ENCODE results near the gene OTX1.

OTX1 gene

DNA sequence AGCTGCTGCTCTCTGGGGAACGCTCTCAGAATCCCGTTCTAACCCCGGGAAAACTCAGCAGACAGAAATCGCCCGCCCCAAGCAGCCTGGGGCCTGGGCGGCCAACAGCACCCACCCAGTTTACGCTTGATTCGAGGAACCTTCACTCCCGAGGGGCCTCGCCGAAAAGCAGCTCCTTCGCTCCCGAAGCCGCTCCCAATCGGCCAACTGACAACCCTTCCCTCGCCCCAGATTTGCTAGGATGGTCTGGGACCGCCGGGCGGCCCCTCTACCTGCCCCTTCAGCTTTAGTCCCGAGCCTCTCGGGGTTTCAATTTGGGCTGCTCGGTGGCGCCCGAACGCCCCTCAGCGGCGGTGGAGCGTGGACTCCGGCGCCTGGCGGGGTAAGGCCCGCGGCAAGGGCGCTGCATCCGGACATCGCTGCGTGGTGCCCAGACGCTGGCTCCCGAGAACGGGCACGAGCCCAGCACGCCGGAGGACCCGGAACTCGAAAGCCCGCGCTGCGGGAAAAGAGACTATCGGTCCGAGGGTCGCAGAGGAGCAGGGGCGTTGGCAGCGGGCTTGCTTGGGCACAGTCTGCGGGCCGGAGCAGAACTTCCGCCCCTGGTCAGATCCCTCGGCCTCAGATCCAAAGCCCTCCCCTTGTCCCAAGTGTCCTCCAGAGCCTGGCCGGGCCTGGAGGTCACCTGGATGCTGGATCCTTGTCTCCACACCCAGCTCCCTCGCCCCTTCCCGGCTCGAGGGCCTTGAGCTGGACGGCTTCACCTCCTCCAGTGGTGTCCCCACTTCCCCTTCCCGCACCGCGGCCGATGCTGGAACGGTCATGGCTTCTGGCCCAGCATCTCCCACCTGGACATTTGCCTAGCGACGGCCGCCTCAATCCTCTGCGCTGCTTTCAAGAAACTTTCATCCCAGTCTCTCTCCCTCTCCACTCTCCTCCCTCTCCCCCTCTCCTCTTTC lies 3.0 kb upstream of the OTX1 start:
- DNase-seq, result no peak

DNA sequence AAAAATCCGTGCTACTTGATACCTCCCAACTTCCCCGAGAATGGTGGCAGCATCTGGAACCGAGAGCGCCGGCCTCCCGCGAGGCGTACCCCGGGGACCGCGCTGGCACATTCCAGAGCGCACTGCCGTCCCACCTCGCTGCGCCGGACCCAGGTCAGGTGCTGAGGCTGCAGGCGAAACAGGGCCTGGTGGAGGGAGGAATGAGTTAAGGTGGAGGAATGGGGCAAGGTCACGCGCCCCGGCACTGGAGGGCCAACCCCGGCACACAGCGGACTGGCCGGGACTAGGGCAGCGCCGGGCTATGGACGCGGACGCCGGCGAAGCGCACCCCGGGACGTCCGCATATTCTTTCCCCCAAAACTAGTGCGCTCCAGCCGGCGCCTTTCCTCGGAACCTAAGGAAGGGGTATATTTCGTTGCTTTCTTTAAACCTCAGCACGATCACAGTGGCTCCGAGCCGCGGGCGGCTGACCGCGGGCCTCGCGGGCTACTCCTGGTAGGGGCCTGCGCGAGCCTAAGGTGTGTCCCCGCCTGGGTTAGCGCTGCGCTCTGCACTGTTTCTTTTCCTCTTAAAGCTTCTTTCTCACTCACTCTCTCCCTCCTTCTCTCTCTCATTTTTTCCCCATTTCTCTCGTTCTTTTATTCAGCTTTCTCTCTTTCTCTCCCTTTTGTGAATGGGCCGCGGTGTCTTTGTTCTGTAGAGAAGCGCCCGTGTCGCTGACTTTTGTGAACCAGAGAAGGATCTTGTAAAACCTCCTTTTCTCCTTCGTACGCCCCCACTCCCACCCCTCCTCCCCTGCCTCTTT lies 2.1 kb upstream of the OTX1 start:
- DNase-seq, result no peak

DNA sequence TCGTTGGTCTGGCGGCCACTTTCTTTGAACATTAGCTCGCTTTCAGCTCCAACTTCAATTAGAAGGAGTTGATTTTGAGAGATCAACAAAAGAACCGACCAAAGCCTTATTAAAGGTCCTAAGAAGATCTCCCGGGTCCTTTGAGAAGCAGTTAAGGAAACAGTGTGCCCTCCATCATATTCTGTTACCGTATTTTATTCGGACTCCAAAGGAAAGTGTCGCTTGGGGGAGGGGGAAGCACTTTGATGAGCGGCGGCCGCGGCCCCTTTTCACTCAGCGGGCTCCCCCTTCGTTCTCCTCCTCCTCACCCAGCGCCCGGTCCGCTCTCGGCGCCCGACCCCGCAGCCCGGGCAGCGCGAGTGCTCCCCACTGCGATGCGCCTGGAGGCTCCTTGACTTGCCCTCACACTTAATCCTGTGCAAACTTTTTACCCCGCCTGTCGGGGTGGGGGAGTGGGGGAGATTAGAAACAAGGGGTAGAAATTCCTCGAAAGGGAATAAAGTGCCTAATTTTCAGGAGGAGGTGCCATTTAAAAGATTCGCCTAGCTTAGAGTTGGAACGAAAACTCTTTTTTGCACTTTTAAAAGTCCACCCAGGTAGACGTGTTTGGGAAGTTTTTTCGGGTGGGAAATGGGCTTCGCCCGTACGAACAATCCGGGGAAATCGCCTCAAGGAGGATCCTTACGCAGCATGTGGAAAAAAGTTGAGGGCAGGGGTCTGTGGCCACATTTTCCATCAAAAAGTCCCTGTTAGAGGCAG lies 1.2 kb upstream of the OTX1 start:
- no peak for DNase-seq

DNA sequence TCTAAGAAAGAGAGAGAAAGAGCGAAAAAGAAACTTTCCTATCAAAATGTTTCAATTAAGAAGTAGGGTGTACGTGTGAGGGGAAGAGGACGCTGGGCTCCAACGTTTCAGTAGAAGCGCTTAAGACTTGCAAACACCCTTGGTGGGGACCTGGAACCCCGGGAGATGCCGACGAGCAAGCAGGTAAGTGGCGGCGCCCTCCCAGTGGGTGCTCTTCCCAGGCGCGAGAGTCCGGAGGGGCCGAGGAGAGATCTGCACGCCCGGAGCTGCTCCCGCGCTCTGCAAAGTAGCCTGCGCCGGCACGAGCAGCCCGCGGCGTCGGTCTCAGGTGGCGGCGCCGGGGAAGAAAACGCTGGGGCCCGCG lies 678 bp upstream of the OTX1 start:
- no peak for DNase-seq

DNA sequence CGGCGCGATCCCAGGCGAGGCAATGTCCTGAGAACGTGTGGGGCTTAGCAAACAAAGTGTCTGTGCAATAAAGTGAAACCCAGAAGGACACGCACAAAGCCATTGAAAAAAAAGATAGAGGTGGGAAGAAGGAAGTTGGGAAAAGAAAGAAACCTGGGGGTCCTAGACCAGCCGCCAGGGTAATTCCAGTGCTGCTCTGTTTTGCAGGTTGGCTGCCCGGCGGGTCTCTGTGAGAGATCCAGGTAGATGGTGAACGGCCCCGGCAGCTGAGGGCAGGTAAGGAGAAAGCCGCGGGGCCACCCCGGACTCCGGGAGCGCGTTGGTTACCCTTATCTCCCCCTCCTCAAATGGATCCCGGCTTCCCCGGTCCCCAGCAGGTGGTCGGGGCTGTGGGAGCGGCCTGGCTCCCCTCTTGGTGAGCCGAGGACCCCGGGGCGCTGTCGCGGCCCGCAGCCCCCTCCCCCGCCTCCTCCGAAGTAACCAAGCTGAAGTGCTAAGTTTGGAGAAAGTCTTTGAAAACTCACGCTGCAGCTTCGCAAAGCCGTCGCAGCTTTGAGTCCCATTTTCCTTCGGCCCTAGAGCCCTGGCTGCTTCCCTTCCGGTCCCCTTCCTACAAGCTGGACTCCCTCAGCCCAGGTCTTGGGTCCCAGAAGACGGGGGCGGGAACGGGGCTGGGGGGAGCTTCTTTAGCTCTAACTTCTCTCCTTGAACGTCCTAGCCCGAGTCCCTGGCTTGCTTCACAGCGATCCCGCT lies 588 bp downstream of the OTX1 start:
- DNase-seq, result no peak

DNA sequence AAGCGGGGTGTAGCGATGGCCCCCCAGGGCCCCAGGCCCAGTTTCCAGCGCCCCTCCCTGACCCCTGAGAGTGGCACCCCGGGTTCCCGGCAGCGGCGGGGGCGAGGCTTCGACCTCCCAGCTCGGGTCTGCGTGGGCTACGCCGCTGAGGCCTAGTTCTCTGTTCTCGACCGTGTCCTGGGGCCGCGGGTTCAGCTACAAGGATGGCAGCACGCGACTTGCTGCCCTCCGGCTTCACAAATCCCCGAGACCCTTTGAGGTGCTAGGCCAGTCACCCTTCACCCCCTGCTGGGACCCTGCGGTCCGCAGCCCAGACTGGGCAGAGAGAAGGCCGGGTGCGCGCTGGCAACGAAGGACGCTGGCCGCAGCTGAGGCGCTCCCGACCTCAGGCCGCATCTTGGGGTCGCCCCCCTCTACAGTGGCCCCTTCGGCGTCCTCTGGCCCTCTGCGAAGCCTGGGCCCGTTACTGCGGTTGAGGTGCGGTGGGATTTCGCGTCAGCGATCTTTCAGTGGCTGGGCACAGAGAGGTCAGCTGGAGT lies 1.2 kb downstream of the OTX1 start:
- no peak for DNase-seq

DNA sequence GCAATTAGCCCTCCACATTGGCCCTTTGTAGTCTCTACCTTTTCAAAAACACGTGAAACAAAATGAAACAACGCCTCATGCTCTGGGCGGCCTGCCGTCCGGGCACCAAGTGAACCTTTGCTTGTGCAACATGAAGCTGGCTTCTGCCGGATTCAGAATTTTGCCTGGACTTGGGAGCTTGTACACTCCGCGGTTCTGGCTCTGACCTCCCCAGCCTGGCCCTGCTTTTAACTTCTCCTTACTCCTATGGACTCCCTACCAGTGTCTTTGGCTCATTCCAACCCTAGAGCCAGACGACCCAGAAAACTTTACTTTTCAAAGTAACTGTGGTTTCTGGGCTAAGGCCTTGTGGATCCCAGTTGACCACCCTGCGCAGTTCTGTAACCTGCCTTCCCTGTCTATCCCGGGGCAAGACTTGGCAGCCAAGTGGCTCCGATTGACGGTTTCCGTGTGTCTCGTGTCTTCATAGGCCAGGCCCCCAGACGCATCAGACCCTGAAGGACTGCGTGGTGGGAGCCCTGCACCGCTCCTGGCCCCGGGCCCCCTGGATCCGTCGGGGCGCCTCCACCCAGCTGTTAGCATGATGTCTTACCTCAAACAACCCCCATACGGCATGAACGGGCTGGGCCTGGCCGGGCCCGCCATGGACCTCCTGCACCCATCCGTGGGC lies 1.9 kb downstream of the OTX1 start:
- DNase-seq, result no peak

DNA sequence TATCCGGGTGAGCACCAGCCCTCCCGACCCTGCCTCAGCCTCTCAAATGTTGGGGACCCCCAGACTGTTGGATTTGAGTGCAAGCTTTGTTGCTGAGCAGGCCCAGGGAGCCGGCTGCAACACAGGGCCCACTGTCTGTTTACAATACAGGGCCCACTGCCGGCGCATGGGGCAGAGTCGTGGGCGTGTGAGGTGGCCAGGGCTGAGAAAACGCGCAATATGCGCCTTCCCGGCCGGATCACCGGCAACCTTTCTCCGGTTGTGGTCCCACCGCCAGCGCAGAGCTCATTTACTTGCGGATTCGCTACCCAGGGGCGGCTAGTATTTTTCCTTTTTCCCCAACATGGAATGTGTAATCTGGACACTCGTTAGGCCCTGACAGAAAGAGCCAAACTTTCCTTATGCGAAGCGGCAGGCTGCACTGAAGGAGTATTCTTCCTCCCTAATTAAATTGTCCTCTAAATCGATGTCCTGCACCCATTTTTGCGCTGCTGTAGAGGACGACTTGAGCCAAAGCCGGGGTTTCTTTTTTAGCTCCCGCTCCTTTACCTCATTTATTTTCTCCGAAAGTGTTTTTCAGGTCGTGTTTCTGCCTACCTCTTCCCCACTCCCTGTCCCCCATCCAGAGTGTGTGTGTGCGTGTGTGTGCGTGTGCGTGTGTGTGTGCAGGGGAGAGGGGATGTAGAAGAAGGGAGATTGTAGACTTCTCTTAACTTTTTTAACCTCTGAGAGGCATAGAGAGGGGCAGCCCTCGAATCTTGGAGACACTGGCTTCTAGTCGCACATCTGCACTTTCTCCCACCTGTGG lies 2.7 kb downstream of the OTX1 start:
- DNase-seq, result no peak

DNA sequence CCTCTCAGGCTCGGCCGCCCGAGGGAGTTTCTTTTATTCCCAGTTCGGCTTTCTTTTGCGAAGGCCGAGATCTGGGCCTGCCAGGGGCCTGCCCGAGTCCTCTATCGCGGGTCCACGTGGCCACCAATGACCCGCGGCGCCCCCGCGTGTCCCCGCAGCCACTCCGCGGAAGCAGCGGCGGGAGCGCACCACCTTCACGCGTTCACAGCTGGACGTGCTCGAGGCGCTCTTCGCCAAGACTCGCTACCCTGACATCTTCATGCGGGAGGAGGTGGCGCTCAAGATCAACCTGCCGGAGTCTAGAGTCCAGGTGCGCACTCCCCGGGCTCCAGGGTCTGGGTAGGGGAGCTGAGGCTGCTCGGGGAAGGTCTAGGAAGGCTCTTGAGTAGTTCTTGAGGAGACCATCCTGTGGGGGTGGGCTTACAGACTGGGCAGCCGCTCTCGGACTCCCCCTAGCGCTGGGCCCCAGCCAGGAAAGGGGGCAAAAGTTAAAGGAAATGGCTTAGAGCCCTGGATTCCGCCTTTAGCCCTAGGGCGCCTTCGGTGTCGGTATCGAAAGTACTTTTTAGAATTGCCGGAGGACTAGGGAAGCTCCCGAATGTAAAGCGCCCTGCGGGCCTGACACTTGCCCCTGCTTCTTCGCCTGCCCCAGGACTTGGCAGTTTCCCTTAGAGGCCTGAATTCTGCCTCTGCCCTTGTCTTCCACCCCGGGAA lies 3.4 kb downstream of the OTX1 start:
- no peak for DNase-seq

DNA sequence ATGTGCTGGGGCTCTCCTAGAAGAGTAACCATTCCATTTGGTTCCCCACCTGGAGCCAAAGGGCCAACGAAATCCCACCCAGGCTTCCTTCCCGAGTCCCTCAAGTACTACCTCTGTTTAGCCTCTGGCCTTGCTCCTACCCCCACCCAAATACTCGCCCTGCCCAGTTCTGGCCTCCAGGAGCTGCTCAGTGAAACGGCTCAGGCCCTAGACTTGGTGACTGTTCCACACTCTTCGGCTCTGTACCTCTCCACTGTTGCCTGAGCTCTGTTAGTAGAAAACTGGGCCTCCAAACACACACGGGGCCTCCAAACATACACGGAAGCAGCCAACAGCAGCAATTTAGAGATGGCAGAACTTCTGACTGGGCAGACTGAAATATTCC lies 4.2 kb downstream of the OTX1 start:
- DNase-seq, result no peak

DNA sequence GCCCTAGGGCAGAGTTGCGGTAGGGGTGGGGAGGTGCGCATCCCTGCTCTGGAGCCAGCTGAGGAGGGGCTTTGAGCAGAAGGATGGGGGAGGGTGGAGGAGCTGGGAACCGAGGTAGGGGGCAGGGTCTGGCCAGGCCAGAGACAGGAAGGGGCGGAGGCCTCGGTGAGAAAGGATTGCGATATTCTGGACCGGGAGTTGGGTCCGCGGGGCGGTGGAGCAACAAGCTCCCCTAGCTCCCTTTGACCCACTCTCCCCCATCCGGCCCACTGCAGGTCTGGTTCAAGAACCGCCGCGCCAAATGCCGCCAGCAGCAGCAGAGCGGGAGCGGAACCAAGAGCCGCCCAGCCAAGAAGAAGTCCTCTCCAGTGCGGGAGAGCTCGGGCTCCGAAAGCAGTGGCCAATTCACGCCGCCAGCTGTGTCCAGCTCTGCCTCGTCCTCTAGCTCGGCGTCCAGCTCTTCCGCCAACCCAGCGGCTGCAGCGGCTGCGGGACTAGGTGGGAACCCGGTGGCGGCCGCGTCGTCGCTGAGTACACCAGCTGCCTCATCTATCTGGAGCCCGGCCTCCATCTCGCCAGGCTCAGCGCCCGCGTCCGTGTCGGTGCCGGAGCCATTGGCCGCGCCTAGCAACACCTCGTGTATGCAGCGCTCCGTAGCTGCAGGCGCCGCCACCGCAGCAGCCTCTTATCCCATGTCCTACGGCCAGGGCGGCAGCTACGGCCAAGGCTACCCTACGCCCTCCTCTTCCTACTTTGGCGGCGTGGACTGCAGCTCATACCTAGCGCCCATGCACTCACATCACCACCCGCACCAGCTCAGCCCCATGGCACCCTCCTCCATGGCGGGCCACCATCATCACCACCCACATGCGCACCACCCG lies 4.8 kb downstream of the OTX1 start:
- DNase-seq, result no peak

DNA sequence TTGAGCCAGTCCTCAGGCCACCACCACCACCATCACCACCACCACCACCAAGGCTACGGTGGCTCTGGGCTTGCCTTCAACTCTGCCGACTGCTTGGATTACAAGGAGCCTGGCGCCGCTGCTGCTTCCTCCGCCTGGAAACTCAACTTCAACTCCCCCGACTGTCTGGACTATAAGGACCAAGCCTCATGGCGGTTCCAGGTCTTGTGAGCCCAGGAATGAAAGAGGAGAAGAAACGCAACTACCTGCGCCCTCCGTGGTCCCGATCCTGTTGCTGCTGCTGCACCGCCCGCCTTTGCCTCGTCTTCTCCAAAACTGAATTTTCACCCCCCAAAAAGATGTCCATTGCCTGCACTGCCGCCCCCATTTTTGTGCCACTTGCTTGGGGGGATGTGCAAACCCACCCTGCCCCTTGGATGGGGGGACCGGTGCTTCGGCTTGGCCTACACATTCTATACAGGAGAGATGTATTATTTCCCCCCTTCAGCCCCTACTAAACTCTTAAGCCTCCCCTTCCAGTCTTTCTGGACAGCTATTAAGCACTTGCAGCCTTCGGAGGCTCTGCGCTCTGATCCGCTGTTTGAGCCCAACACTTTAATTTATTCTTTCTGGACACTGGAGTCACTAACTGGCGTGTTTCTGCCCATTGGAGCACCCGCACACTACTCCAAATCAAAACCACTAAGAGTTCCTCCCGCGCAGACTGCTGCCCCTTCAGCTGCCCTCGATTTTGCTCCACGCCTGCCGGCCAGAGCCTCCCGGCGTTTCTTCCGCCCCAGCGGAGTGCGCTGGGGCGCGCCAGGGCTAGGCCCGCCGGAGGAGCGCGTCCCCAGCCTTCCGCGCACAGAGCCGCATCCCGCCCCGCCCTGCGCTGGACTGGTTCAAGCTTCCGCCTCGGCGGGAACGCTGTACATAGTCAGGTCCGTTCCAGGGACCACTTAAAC lies 5.7 kb downstream of the OTX1 start:
- no peak for DNase-seq

DNA sequence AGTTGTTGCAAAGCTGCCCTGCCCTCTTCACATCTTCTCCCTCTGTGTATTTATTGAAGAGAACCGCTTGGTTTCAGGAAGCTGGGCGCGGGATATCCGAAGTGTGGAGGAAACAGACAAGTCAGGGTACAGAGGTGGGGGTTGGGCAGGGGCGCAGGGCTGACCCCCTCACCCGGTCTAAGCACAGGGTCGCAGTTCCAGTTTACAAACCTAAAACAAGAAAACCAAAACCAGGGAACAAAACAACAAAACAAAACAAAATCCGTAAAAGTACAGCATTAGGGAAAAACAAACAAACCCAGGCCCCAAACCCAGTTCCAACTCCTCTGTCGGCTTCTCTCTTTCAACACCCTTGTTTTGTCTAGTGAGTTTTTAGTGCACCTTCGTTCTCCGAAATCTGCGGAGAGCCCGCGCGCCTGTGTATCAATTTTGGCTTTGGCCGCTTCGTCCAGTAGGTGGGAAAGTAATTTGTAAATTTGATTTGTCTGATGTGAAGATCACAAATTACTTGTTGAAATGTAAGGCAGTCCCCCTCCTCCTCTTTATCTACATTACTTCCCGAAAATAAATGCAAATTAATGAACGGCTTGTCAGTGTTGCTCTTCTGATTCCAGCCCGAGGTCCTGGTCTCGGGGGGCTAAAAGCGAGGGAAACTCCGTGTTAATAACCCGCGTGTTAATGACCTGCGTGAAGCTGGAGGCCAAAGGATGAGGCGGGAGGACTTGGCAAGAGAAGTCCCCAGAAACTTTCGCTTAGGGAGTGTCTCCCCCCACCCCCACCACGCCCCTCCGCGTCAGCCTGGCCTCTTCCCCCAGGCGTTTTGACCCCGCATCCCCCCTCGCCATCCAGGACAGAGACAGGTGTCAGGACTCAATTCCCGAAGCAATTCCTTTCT lies 6.9 kb downstream of the OTX1 start:
- no peak for DNase-seq

DNA sequence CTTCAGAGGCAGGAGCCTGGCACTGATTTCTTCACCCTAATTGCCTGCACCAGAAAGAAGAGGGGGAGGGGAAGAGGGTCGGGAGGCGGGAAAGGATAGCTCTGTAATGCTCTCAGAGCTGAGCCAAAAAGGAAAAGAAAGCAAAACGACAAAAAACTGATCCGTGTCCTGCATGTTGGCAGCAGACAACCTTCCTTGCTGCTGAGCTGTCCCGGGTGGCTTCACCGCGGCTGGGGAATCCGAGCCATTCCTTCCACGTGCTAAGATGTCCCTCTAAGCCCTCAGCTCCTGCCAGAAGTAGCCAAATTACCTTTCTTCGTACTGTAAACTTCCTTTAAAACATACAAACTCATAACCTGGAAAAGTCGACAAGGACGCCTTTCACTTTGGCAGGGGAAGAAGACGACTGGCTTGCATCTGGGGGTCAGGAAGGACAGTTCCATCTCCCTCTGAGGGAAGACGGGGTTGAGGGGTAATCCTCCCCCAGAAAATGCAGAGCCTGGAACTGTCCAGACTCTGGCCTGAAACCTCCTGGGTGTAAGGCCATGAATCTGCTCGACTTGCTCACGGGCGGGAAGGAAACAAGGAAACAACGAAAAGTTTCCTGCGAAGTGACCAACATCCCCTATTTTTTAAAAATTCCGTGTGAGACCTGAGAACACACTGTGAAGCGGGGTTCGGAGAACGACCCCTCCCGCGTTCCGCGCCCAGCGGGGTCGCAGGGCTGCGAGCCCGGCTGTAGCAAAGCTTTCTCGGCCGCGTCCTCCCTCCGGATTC lies 7.7 kb downstream of the OTX1 start:
- no peak for DNase-seq

DNA sequence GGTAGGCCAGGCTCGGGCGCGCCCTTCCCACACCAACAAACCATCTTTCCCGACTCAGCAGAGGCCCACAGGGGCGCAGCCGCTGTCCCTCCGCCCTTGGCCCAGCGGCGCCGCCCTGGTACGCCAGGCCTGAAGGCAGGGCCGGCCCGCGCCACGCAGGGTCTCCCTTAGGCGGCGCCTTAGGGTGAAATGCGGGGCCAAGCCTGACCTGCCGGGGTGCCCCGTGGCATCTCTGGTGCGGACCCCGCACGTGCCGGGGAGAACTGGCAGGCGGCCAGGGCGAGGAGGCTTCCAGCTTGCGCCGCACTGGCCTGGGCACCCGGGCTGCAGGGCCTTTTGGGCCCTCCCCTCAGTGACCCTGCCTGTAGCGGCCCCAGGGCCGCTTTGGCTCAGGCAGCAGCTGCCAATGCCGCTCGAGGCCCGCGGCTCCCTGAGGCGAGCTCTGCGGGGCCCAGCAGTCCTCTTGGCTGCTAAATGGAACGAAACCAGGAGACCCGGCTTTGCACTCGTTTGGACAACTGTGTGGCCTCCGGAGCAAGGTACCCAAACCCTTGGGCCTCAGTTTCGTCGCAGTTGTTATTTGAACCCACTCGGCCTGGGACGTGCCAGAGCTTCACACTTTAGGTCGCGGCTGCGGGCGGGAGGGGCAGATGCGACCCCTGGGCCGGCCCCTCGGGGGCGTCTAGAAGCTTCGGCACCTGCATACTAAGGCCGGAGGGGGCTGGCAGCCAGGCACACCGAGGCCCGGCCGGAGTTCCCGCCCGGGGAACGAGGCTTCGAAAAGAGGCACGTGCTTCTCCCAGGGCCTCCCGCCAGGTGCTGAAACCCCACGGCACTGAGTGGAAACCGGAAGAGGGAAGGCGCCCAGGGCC lies 8.5 kb downstream of the OTX1 start:
- DNase-seq, result no peak
